Measurements from ENCODE around the gene PLXNA4. TPM values are rescaled to one million over a fixed set of nuclear protein-coding genes. Genes with fewer than 3 reads are reported as not detected.

Gene PLXNA4
- total and polyA plus RNA-seq, 4 donors = 0.04 to 1.1 (median 0.41) TPM

DNA sequence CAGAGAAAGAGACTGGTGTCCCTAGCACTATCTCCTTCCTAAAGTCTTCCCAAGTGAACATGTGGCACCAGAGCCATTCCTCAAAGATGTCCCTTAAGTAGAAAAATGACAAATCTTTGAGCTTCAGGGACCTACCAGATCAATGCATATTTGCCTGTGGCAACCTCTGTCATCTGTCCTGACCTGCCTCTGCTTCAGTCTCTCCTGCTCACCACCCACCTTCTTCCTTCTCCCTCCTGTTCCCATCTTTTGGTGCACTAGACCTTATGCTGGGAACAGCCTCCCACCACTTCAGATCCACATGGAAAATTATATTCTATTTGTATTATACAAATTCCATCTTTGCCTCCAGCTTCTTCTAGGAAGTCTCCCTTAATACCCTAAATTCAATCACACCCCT lies 386.4 kb downstream of the PLXNA4 start:
- no peak overlapping the region for H3K4me3 ChIP-seq (ENCODE audit: low read depth in 1 of 3, low read length in 3 of 3)
- H3K27me3 ChIP-seq (ENCODE audit: control insufficient read depth in 4 of 4, insufficient read depth in 4 of 4, low read length in 3 of 4) = no peaks in the 10 kb centered on the region
- TF ChIP-seq FOXA1 (IDR thresholded peaks at IDR 0.05) (no peak), HNF4A (conservative IDR thresholded peaks at IDR 0.05) (no peak), MAX (IDR thresholded peaks at IDR 0.05) (no peak), GABPA (IDR thresholded peaks at IDR 0.05 in 1 of 2, conservative IDR thresholded peaks at IDR 0.05 in 1 of 2) (no peak), RAD21 (IDR thresholded peaks at IDR 0.05) (no peak), SP1 (IDR thresholded peaks at IDR 0.05) (no peak), JUND (IDR thresholded peaks at IDR 0.05) (no peak), FOXA2 (IDR thresholded peaks at IDR 0.05) (no peak), YY1 (IDR thresholded peaks at IDR 0.05) (no peak), RXRA (IDR thresholded peaks at IDR 0.05) (no peak), TAF1 (conservative IDR thresholded peaks at IDR 0.05) (no peak), HNF4G (IDR thresholded peaks at IDR 0.05) (no peak)
- TF ChIP-seq, protein P1, sequence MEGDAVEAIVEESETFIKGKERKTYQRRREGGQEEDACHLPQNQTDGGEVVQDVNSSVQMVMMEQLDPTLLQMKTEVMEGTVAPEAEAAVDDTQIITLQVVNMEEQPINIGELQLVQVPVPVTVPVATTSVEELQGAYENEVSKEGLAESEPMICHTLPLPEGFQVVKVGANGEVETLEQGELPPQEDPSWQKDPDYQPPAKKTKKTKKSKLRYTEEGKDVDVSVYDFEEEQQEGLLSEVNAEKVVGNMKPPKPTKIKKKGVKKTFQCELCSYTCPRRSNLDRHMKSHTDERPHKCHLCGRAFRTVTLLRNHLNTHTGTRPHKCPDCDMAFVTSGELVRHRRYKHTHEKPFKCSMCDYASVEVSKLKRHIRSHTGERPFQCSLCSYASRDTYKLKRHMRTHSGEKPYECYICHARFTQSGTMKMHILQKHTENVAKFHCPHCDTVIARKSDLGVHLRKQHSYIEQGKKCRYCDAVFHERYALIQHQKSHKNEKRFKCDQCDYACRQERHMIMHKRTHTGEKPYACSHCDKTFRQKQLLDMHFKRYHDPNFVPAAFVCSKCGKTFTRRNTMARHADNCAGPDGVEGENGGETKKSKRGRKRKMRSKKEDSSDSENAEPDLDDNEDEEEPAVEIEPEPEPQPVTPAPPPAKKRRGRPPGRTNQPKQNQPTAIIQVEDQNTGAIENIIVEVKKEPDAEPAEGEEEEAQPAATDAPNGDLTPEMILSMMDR (IDR thresholded peaks at IDR 0.05; ENCODE audit: low read depth, low read length, missing input control) = no peak
- TF ChIP-seq, protein P2, sequence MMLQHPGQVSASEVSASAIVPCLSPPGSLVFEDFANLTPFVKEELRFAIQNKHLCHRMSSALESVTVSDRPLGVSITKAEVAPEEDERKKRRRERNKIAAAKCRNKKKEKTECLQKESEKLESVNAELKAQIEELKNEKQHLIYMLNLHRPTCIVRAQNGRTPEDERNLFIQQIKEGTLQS (IDR thresholded peaks at IDR 0.05) = no peak
- TF ChIP-seq, protein P3, sequence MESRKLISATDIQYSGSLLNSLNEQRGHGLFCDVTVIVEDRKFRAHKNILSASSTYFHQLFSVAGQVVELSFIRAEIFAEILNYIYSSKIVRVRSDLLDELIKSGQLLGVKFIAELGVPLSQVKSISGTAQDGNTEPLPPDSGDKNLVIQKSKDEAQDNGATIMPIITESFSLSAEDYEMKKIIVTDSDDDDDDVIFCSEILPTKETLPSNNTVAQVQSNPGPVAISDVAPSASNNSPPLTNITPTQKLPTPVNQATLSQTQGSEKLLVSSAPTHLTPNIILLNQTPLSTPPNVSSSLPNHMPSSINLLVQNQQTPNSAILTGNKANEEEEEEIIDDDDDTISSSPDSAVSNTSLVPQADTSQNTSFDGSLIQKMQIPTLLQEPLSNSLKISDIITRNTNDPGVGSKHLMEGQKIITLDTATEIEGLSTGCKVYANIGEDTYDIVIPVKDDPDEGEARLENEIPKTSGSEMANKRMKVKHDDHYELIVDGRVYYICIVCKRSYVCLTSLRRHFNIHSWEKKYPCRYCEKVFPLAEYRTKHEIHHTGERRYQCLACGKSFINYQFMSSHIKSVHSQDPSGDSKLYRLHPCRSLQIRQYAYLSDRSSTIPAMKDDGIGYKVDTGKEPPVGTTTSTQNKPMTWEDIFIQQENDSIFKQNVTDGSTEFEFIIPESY (IDR thresholded peaks at IDR 0.05) = no peak
- TF ChIP-seq, protein P4, sequence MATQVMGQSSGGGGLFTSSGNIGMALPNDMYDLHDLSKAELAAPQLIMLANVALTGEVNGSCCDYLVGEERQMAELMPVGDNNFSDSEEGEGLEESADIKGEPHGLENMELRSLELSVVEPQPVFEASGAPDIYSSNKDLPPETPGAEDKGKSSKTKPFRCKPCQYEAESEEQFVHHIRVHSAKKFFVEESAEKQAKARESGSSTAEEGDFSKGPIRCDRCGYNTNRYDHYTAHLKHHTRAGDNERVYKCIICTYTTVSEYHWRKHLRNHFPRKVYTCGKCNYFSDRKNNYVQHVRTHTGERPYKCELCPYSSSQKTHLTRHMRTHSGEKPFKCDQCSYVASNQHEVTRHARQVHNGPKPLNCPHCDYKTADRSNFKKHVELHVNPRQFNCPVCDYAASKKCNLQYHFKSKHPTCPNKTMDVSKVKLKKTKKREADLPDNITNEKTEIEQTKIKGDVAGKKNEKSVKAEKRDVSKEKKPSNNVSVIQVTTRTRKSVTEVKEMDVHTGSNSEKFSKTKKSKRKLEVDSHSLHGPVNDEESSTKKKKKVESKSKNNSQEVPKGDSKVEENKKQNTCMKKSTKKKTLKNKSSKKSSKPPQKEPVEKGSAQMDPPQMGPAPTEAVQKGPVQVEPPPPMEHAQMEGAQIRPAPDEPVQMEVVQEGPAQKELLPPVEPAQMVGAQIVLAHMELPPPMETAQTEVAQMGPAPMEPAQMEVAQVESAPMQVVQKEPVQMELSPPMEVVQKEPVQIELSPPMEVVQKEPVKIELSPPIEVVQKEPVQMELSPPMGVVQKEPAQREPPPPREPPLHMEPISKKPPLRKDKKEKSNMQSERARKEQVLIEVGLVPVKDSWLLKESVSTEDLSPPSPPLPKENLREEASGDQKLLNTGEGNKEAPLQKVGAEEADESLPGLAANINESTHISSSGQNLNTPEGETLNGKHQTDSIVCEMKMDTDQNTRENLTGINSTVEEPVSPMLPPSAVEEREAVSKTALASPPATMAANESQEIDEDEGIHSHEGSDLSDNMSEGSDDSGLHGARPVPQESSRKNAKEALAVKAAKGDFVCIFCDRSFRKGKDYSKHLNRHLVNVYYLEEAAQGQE (IDR thresholded peaks at IDR 0.05) = no peak
- DNase-seq (ENCODE audit: low spot score) = no peak
- H3K9me3 ChIP-seq (ENCODE audit: control insufficient read depth in 4 of 4, low read length in 3 of 4) = peaks cover 9 to 13% (median 10%) of the 10 kb centered on the region in 4 donors
- no peak overlapping the region for H3K9ac ChIP-seq (ENCODE audit: low read depth in 1 of 2, low read length in 2 of 2)
- peaks cover 0 to 2% (median 0%) of the 10 kb centered on the region in 4 donors for H3K36me3 ChIP-seq (ENCODE audit: control insufficient read depth in 4 of 4, insufficient read depth in 3 of 4, low read depth in 1 of 4, low read length in 3 of 4)
- no peaks in the 10 kb centered on the region for H3K4me1 ChIP-seq (ENCODE audit: control insufficient read depth in 4 of 4, insufficient read depth in 4 of 4, low read length in 3 of 4)
- no peak overlapping the region for H3K27ac ChIP-seq (ENCODE audit: low read depth in 1 of 2, low read length in 2 of 2)
